Fibroblast of lung (primary cell): Measurements from ENCODE around the gene KANSL2.

Experiments
- EZH2 ChIP-seq: IDR thresholded peaks from 2 replicates; pipeline ENCODE4 v1.5.1; 2012; ENCODE audit warnings: low read length, control low read depth, mild to moderate bottlenecking; ENCODE audit errors: missing control alignments
- TF ChIP-seq, protein P1 (sequence below), 2 donors: IDR thresholded peaks in 1 of 2; conservative IDR thresholded peaks in 1 of 2; 1 replicate in 1 of 2; 2 replicates in 1 of 2; pipeline ENCODE4 v1.5.1; 2011 to 2012; ENCODE audit warnings: low read length in 2 of 2, control low read depth in 1 of 2, inconsistent platforms in 1 of 2, low read depth in 1 of 2, mild to moderate bottlenecking in 1 of 2

DNA sequence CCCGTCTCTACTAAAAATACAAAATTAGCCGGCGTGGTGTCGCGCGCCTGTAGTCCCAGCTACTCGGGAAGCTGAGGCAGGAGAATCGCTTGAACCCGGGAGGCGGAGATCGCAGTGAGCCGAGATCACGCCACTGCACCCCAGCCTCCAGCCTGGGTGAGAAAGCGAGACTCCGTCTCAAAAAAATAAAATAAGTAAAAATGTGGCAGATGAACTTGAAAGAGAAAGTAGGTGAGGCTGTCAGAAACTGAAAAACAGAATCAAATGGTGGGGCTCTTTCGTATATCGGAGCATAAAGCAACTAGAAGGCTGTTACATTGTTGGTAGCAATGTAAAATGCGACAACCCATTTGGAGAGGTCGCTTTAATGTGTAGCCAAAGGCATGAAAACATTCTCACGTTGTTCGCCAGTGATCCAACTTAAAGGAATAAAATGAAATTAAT lies 35.2 kb upstream of the KANSL2 start:
- TF ChIP-seq, protein P1, sequence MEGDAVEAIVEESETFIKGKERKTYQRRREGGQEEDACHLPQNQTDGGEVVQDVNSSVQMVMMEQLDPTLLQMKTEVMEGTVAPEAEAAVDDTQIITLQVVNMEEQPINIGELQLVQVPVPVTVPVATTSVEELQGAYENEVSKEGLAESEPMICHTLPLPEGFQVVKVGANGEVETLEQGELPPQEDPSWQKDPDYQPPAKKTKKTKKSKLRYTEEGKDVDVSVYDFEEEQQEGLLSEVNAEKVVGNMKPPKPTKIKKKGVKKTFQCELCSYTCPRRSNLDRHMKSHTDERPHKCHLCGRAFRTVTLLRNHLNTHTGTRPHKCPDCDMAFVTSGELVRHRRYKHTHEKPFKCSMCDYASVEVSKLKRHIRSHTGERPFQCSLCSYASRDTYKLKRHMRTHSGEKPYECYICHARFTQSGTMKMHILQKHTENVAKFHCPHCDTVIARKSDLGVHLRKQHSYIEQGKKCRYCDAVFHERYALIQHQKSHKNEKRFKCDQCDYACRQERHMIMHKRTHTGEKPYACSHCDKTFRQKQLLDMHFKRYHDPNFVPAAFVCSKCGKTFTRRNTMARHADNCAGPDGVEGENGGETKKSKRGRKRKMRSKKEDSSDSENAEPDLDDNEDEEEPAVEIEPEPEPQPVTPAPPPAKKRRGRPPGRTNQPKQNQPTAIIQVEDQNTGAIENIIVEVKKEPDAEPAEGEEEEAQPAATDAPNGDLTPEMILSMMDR (conservative IDR thresholded peaks at IDR 0.05 in 1 of 2, IDR thresholded peaks at IDR 0.05 in 1 of 2; ENCODE audit: low read depth in 1 of 2, low read length in 2 of 2), result no peak
- TF ChIP-seq EZH2, result no peak
